Hindlimb muscle (tissue), 1 donor: ENCODE data around the gene NRSN2. TPM values are rescaled to one million over a fixed set of nuclear protein-coding genes. Genes with fewer than 3 reads are reported as not detected.

Experiments
- DNase-seq: peaks from one replicate; pipeline ENCODE4 v3.0.0-alpha.2; 2013
- polyA plus RNA-seq: library from polyadenylated mRNA; unstranded; fragments of 120-200 nt; gene quantifications from one replicate; pipeline ENCODE4 v1.2.1, GENCODE V29; 2013; ENCODE audit not compliant: insufficient read length

The NRSN2 gene
- polyA plus RNA-seq, 1 donor = 28.4 TPM

DNA sequence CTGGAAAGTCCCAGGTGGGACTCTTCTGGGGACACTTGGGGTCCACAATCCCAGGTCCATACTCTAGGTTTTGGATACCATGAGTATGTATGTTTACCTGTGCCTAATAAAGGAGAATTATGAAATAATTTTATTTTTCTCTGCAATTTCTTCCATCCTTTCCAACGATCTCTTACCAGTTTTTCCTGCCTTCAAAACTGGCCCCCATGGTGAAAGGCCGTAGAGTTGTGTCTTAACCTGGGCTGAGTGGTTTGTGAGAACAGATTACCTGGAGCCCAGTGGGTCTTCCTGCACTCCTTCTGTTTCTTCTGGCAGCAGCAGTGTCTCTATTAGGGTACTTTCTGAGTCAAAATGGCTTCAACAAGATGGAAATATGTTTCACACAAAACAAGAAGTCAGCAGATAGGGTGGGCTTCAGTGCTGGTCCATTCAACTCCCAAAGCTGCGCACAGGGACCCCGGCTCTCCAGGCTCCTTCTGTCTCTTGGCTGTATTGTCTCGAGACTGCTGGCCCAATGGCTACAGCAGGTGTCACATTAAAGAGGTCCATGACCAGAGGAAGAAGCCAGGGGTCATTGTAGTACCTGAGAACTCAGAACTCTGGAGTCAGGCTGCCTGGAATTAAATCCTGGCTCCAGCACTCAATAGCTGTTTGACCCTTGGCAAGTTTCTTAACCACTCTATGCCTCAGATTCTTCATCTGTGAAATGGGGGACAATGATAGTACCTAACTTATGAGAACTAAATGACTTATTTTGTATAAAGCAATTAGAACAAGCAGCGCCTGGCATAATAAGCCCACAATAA lies 50.7 kb downstream of the NRSN2 start:
- DNase-seq = no peak

DNA sequence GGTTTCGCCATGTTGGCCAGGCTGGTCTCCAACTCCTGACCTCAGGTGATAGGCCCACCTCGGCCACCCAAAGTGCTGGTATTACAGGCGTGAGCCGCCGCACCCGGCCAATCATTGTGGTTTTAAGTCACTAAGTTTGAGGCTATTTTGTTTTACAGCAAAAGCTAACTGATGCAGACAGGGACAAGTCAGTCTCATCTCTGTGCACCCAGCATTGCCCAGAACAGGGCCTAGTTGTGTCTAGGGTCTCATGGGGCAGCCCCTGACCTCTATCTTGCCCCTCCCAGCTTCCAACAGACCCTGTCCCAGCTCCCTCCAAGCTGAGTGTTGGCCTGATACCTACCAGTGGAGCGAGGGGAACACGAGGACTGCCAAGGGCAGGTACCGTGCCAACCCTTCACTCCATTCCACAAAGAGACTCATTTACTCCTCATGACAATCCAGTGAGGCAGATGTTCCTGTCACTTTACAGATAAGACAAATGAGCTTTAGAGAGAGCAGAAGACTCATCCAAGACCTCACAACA lies 52.3 kb downstream of the NRSN2 start:
- DNase-seq = no peak

DNA sequence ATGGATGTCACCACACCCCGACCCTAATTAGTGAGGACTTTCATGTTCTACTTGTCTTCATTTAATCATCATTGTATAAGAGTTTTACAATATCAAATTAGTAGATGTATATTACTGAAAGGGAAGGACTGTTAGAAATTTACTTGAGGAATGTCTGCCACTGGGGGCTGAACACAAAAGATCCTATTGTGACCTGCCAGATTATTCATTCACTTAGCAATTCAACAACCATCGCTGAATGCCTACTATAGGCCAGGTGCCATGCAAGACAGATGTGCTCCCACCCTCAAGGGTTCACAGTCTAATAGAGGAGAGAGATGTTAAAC lies 53.2 kb downstream of the NRSN2 start:
- DNase-seq = no peak

DNA sequence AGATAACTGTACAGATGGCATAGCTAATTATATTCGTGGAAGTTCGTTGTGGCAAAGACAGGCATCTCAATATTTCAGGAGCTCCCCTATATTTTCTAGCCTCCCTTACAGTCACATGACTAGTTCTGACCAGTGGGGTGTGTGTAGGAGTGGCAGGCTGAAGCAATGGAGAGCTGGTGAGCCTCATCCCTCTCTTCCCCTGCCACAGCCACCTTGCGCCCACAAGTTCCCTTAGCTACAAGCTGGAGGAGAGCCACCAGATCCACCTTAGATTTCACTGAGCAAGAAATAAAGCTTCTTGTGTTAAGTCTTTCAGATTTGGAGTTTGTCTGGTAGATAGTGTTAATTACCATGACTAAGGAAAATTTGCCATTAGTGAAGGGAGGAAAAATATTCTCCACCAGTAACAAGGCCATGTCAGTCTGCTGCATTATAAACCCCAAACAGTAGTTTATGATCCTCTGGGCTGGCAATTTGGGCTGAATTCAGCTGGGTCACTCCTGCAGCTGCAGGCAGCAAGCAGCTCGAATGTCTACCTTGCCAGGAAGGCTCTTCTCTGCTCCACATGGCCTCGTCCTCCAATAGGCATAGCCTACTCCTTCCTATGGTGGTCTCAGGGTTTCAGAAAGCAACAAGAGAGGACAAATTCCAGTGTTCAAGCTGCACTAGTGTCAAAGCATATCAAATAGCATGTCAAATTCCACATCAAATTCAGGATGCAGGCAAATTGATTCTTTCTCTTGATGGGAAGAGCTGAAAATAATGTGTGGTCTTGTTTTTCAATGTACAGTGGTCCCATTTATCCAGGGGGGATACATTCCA lies 53.8 kb downstream of the NRSN2 start:
- no peak for DNase-seq

DNA sequence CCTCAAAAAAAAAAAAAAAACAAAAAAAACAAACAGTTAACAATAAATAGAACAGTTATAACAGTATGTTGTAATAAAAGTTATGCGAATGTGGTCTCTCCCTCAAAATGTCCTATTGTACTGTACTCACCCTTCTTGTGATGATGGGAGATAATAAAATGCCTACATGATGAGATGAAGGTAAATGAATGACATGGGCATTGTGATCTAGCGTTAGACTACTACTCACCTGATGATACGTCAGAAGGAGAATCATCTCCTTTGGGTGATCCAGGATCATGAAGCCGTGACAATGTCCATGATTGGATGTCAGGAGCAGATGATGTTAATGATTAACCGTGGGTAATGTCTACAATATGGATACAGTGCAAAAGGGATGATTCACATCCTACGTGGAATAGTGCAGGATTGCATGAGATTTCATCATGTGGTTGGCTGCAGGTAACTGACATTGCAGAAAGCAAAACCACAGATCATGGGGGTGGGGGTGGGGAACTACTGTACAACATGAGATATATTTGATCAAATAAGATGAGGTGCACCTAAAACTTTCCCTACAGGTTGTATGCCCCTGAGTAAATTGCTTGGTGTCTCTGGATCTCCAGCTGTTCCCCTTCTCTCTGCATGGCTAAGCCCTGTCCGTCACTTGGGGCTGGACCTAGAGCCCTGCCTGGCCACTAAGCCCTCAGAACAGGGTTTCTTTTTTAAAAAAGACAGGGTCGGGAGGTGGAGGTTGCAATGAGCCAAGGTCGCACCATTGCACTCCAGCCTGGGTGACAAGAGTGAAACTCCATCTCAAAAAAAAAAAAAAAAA lies 55.0 kb downstream of the NRSN2 start:
- DNase-seq = no peak

DNA sequence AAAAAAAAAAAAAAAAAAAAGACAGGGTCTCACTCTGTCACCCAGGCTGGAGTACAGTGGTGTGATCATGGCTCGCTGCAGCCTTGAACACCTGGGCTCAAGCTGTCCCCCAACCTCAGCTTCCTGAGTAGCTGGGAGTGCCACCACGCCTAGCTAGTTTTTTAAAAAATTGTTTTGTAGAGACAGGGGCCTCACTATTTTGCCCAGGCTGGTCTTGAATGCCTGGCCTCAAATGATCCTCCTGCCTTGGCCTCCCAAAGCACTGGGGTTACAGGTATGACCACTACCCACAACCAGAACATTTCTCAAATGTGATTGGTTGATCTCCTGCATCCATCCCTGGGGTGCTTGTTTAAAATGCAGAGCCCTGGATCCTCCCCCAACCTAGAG lies 55.6 kb downstream of the NRSN2 start:
- no peak for DNase-seq

DNA sequence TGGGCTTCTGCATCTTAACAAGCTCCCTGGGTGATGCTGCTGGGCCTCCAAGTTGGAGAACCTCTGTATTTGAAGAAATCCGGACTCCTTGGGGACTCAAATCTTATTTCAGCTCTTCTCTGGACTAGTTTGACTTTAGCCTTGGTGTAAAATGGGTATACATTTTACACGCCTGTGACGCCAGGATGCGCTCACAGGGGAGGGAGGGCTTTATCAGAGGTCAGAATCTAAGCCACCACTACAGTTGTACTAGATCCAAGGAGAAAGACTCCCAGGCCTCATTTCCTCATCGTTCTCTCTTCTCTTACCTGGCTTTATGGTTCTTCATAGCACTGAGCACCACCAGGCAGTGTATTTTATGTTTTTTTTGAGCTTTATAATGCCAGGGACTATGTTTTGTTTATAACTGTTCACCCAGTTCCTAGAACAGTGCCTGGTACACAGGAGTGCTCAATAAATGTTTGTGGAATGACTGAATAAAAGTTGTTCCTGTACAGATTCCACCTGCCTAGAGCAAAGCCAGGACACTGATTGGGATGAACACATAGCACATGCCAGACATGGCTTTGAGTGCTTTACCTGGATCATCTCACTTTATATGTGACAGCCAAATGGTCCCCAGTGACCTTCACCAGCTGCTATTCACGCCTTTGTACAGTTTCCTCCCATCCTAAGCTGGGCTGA lies 56.1 kb downstream of the NRSN2 start:
- DNase-seq = no peak

DNA sequence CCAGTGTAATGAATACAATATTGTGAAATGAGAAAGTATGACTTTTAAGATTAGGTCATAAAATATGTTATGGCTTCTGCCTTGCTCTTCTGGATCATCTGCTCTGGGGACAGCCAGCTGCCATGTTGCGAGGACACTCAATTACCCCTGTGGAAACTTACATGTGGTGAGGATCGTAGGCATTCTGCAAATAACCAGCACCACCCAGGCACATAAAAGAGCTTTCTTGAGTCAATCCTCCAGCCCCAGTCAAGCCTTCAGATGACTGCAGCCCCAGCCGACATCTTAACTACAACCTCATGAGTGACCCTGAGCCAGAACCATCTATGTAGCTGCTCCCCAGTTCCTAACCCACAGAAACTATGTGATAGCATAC lies 56.7 kb downstream of the NRSN2 start:
- no peak for DNase-seq

DNA sequence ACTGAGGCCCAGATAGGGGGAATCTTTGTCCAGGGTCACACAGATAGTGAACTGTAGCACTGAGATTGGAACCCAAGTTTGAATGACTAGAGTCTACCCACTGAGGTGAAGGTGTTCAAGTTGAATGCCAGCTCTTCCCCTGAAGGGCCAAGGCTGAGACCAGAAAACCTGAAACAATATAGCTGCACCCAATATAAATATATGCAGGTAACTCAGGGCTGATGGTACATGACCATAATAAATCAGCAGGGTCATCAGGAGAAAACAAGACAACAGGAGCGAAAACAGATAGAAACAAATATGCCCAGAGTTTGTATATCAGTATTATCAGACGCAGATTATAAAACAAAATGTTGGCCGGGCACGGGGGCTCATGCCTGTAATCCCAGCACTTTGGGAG lies 57.2 kb downstream of the NRSN2 start:
- no peak for DNase-seq

Other genes starting within 250 kb of the NRSN2 start
- gene DEFB126, start 204.5 kb upstream of the NRSN2 start, polyA plus RNA-seq = not detected
- gene DEFB127, start 189.7 kb upstream of the NRSN2 start, polyA plus RNA-seq = not detected
- not detected for gene DEFB128, start 157.4 kb upstream of the NRSN2 start, polyA plus RNA-seq
- gene DEFB129, start 119.9 kb upstream of the NRSN2 start, polyA plus RNA-seq = not detected
- gene DEFB132, start 89.4 kb upstream of the NRSN2 start, polyA plus RNA-seq = not detected
- gene C20orf96, start 56.4 kb upstream of the NRSN2 start, polyA plus RNA-seq = 11.1 TPM
- 30.1 TPM for gene ZCCHC3, start 49.5 kb upstream of the NRSN2 start, polyA plus RNA-seq
- 29.8 TPM for gene SOX12, start 21.6 kb upstream of the NRSN2 start, polyA plus RNA-seq
- 3.3 TPM for gene TRIB3, start 33.6 kb downstream of the NRSN2 start, polyA plus RNA-seq
- gene RBCK1, start 61.2 kb downstream of the NRSN2 start, polyA plus RNA-seq = 55.3 TPM
- 28.1 TPM for gene TBC1D20, start 115.4 kb downstream of the NRSN2 start, polyA plus RNA-seq
- gene CSNK2A1, start 196.7 kb downstream of the NRSN2 start, polyA plus RNA-seq = 111 TPM